ENCODE measurements around the gene KRTAP1-5.
"Not testable (repeated sequence)": the region's sequence is repeated elsewhere in the genome, so short reads cannot be mapped to it uniquely, and the experiment has no call there.

Gene KRTAP1-5

DNA sequence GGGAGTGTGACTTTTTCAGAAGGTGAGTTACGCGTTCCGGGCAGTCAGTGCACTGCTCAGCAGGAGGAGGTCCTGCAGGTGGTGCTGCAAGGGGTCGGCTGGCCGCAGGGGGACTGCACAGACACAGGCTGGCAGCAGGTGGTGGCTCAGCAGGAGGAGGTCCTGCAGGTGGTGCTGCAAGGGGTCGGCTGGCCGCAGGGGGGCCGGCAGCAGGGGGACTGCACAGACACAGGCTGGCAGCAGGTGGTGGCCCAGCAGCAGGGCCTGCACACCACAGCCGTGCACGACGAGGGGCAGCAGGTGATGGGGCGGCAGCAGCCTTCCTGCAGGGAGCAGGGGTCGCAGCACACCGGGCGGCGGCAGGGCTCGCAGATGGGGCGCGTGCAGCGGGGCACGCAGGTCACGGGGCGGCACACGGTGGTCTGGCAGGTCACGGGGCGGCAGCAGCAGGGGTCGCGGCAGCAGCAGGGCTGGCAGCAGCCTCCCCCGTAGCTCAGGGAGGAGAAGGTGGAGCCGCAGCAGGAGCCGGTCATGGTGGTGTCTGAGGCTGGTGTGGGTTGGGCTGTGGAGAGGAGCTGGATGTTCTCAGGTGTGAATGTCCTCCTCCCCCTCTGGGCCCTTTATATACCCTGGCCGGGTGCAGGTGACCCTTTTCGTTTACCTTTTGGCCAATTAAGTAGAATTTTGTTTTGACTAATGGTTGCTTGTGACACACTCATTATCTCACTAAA is 19.9 kb upstream of the KRTAP1-5 start, which contains the start of gene KRTAP2-1:
Gene KRTAP2-1 (minus strand): TSS at position 582 of the 731 bp plus-strand sequence. CDS start 49 bp downstream, at position 533.
- not testable (repeated sequence) for H3K36me3 ChIP-seq (ENCODE audit: control insufficient read depth in 2 of 2, insufficient read depth in 2 of 2, low read length in 2 of 2); H3K27ac ChIP-seq (ENCODE audit: low read length); H3K9me3 ChIP-seq (ENCODE audit: control insufficient read depth in 2 of 2, low read length in 2 of 2); H3K9ac ChIP-seq (ENCODE audit: low read length in 2 of 2); H3K4me3 ChIP-seq (ENCODE audit: low read length in 2 of 2); H3K4me1 ChIP-seq (ENCODE audit: control insufficient read depth, insufficient read depth, low read length); H3K27me3 ChIP-seq (ENCODE audit: control insufficient read depth in 1 of 2, insufficient read depth in 2 of 2, low read length in 2 of 2)

DNA sequence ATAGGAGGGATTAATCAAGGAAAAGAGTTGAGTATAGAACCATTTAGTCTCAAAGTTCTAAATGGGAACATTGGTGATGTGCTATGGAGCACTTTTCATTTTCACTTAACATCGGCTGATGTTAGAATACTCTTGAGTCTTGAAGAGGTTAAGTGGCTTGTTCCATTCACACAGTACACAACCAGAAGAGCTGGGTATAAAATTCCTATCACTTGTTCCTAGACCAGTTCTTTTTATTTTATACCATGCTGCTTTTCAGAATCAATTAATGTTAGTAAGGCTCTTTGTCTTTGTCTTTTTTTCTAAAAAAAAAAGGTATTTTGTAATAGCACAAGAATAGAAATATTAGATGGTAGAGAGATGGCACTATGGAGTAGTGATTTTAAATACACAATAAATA is 15.9 kb upstream of the KRTAP1-5 start:
- Histone ChIP-seq H3K4me1 (ENCODE audit: control insufficient read depth, insufficient read depth, low read length) (no peaks in the 10 kb centered on the region), H3K4me3 (ENCODE audit: low read length in 2 of 2) (no peak overlapping the region), H3K9ac (ENCODE audit: low read length in 2 of 2) (no peak overlapping the region), H3K27me3 (ENCODE audit: control insufficient read depth in 1 of 2, insufficient read depth in 2 of 2, low read length in 2 of 2) (peaks cover 0 to 2% of the 10 kb centered on the region in 2 donors), H3K36me3 (ENCODE audit: control insufficient read depth in 2 of 2, insufficient read depth in 2 of 2, low read length in 2 of 2) (no peaks in the 10 kb centered on the region), H3K27ac (ENCODE audit: low read length) (no peak overlapping the region), H3K9me3 (ENCODE audit: control insufficient read depth in 2 of 2, low read length in 2 of 2) (no peaks in the 10 kb centered on the region)

DNA sequence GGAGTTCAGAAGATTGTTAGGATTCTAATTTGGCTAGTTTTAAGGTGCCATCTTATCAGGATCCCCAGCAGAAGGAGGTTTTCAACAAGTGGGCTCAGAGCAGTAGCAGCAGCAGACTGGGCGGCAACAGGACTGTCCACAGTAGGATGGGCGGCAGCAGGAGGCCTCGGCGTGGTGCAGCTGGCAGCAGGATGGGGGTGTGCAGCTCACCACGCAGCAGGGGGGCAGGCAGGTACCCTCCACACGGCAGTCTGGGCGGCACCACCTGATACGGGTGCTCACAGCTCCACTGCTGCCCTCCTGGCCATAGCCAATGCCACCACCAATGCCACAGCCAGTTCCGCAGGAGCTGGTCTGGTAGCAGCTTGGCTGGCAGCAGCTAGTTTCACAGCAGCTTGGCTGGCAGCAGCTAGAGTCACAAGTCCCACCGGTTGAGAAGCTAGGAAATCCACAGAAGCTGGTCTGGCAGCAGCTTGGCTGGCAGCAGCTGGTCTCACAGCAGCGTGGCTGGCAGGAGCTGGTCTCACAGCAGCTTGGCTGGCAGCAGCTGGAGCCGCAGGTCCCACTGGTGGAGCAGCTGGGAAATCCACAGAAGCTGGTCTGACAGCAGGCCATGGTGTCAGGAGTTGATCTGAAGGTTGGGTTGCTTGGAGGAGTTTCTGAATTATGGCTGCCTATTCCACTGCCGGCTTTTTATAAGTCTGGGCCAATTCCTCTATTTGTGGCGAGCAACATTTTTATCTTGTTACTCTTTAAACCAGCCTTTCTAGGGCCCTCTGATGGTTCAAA is 14.0 kb upstream of the KRTAP1-5 start, which contains the start of gene KRTAP1-1:
Gene KRTAP1-1 (minus strand): TSS at position 668 of the 789 bp plus-strand sequence. CDS start 53 bp downstream, at position 615.
- H3K36me3 ChIP-seq (ENCODE audit: control insufficient read depth in 2 of 2, insufficient read depth in 2 of 2, low read length in 2 of 2); H3K9ac ChIP-seq (ENCODE audit: low read length in 2 of 2); H3K9me3 ChIP-seq (ENCODE audit: control insufficient read depth in 2 of 2, low read length in 2 of 2); H3K4me1 ChIP-seq (ENCODE audit: control insufficient read depth, insufficient read depth, low read length); H3K27me3 ChIP-seq (ENCODE audit: control insufficient read depth in 1 of 2, insufficient read depth in 2 of 2, low read length in 2 of 2); H3K4me3 ChIP-seq (ENCODE audit: low read length in 2 of 2); H3K27ac ChIP-seq (ENCODE audit: low read length): not testable (repeated sequence)

DNA sequence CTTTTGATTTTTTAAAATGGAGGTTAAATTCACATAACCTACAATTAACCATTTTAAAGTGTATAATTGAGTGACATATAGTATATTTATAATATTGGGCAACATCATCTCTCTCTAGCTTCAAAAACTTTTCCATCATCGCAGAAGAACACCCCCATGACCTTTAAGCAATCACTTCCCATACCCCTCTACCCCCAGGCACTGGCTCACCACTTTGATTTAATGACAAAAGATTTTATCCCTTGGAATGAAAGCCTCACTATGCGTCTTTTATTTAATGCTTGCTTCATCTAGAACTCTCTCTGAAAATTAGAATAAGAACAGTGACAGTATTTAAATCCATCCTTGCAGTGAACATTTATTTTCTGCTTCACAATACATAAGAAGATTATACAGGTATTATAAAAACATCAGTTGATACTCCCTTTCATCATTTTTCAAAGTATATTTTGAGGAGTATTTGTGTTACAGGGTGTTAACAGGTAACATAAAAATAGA is 10.9 kb upstream of the KRTAP1-5 start:
- H3K4me3 ChIP-seq (ENCODE audit: low read length in 2 of 2) = no peak overlapping the region
- H3K9ac ChIP-seq (ENCODE audit: low read length in 2 of 2) = no peak overlapping the region
- H3K36me3 ChIP-seq (ENCODE audit: control insufficient read depth in 2 of 2, insufficient read depth in 2 of 2, low read length in 2 of 2) = no peaks in the 10 kb centered on the region
- H3K27me3 ChIP-seq (ENCODE audit: control insufficient read depth in 1 of 2, insufficient read depth in 2 of 2, low read length in 2 of 2) = peaks cover 0 to 2% of the 10 kb centered on the region in 2 donors
- no peaks in the 10 kb centered on the region for H3K9me3 ChIP-seq (ENCODE audit: control insufficient read depth in 2 of 2, low read length in 2 of 2)
- H3K4me1 ChIP-seq (ENCODE audit: control insufficient read depth, insufficient read depth, low read length) = no peaks in the 10 kb centered on the region
- H3K27ac ChIP-seq (ENCODE audit: low read length) = no peak overlapping the region

DNA sequence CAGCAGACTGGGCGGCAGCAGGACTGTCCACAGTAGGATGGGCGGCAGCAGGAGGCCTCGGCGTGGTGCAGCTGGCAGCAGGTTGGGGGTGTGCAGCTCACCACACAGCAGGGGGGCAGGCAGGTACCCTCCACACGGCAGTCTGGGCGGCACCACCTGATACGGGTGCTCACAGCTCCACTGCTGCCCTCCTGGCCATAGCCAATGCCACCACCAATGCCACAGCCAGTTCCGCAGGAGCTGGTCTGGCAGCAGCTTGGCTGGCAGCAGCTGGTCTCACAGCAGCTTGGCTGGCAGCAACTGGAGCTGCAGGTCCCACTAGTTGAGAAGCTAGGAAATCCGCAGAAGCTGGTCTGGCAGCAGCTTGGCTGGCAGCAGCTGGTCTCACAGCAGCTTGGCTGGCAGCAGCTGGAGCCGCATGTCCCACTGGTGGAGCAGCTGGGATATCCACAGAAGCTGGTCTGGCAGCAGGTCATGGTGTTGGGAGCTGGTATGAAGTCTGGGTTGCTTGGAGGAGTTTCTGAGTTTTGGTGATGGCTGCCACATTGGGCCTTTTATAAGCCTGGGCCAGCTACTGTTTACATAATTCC is 7.4 kb upstream of the KRTAP1-5 start, which contains the start of gene KRTAP1-3:
Gene KRTAP1-3 (minus strand): TSS at position 529 of the 590 bp plus-strand sequence. CDS start 53 bp downstream, at position 476.
- H3K27me3 ChIP-seq (ENCODE audit: control insufficient read depth in 1 of 2, insufficient read depth in 2 of 2, low read length in 2 of 2); H3K27ac ChIP-seq (ENCODE audit: low read length); H3K9me3 ChIP-seq (ENCODE audit: control insufficient read depth in 2 of 2, low read length in 2 of 2); H3K9ac ChIP-seq (ENCODE audit: low read length in 2 of 2); H3K4me3 ChIP-seq (ENCODE audit: low read length in 2 of 2); H3K4me1 ChIP-seq (ENCODE audit: control insufficient read depth, insufficient read depth, low read length); H3K36me3 ChIP-seq (ENCODE audit: control insufficient read depth in 2 of 2, insufficient read depth in 2 of 2, low read length in 2 of 2): not testable (repeated sequence)

DNA sequence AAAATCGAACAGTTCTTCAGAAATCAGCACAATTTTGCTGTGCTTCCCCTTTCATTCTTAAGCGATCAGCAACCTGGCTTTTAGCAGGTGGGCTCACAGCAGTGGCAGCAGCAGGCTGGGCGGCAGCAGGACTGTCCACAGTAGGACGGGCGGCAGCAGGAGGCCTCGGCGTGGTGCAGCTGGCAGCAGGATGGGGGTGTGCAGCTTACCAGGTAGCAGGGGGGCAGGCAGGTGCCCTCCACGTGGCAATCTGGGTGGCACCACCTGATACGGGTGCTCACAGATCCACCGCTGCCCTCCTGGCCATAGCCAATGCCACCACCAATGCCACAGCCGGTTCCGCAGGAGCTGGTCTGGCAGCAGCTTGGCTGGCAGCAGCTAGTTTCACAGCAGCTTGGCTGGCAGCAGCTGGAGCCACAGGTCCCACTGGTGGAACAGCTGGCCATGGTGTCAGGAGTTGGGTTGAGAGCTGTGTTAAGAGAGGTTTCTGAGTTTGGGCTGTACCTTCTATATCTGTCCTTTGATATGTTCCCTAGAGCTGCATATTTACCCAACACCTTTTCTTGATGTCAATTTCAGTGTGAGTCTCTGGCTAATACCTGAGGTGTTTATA is 2.7 kb upstream of the KRTAP1-5 start, which contains the start of gene KRTAP1-4:
Gene KRTAP1-4 (minus strand): TSS at position 563 of the 613 bp plus-strand sequence. CDS start 117 bp downstream, at position 446.
- Histone ChIP-seq H3K9ac (ENCODE audit: low read length in 2 of 2) (no peak within 1 kb of the TSS), H3K36me3 (ENCODE audit: control insufficient read depth in 2 of 2, insufficient read depth in 2 of 2, low read length in 2 of 2) (no peaks in the 10 kb centered on the region), H3K27me3 (ENCODE audit: control insufficient read depth in 1 of 2, insufficient read depth in 2 of 2, low read length in 2 of 2) (peaks cover 0 to 2% of the 10 kb centered on the region in 2 donors), H3K9me3 (ENCODE audit: control insufficient read depth in 2 of 2, low read length in 2 of 2) (no peaks in the 10 kb centered on the region), H3K4me1 (ENCODE audit: control insufficient read depth, insufficient read depth, low read length) (no peaks in the 10 kb centered on the region), H3K4me3 (ENCODE audit: low read length in 2 of 2) (no peak within 1 kb of the TSS), H3K27ac (ENCODE audit: low read length) (no peak within 1 kb of the TSS)

DNA sequence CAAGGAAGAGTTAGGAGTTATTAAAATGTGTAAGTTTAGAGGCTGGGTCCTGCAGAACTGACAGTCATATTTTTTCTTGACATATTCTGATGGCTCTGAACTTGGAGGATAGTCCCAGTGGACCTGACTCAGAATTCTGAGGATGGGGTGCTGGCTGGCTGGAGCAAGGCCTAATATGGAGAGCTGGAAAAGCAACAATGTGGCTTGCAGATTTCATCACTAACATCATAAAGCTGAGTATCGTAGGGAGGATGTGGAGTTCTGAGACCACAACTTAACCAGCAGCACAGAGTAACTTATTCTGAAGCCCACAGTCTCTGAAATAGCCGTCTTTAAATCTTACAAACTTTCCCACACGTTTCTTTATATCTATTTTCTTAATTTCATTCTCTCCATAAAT is 2.3 kb downstream of the KRTAP1-5 start:
- no peak overlapping the region for H3K9ac ChIP-seq (ENCODE audit: low read length in 2 of 2)
- H3K36me3 ChIP-seq (ENCODE audit: control insufficient read depth in 2 of 2, insufficient read depth in 2 of 2, low read length in 2 of 2) = no peaks in the 10 kb centered on the region
- H3K4me3 ChIP-seq (ENCODE audit: low read length in 2 of 2) = no peak overlapping the region
- no peaks in the 10 kb centered on the region for H3K4me1 ChIP-seq (ENCODE audit: control insufficient read depth, insufficient read depth, low read length)
- H3K9me3 ChIP-seq (ENCODE audit: control insufficient read depth in 2 of 2, low read length in 2 of 2) = no peaks in the 10 kb centered on the region
- H3K27ac ChIP-seq (ENCODE audit: low read length) = no peak overlapping the region
- no peaks in the 10 kb centered on the region for H3K27me3 ChIP-seq (ENCODE audit: control insufficient read depth in 1 of 2, insufficient read depth in 2 of 2, low read length in 2 of 2)

DNA sequence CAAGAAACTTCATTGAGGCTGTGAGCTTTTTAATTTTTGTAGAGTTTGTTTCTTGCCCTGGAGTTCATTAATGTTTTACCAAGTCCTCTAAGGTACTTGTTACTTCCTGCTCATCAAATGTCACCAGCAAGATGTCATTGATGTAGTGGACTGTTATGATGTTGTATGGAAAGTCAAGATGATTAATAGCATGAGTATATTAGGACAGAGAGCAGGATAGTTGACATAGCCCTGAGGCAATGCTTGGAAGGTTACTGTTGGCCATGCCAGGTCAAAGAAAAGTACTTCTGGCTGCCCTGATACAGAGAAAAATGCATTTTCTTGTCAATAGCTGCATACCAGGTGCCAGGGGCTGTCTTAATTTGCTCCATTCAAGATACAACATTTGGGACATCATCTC is 6.7 kb downstream of the KRTAP1-5 start:
- no peak overlapping the region for H3K9ac ChIP-seq (ENCODE audit: low read length in 2 of 2)
- no peaks in the 10 kb centered on the region for H3K36me3 ChIP-seq (ENCODE audit: control insufficient read depth in 2 of 2, insufficient read depth in 2 of 2, low read length in 2 of 2)
- no peak overlapping the region for H3K4me3 ChIP-seq (ENCODE audit: low read length in 2 of 2)
- H3K9me3 ChIP-seq (ENCODE audit: control insufficient read depth in 2 of 2, low read length in 2 of 2) = no peaks in the 10 kb centered on the region
- no peaks in the 10 kb centered on the region for H3K4me1 ChIP-seq (ENCODE audit: control insufficient read depth, insufficient read depth, low read length)
- peaks cover 0 to 3% of the 10 kb centered on the region in 2 donors for H3K27me3 ChIP-seq (ENCODE audit: control insufficient read depth in 1 of 2, insufficient read depth in 2 of 2, low read length in 2 of 2)
- no peak overlapping the region for H3K27ac ChIP-seq (ENCODE audit: low read length)

DNA sequence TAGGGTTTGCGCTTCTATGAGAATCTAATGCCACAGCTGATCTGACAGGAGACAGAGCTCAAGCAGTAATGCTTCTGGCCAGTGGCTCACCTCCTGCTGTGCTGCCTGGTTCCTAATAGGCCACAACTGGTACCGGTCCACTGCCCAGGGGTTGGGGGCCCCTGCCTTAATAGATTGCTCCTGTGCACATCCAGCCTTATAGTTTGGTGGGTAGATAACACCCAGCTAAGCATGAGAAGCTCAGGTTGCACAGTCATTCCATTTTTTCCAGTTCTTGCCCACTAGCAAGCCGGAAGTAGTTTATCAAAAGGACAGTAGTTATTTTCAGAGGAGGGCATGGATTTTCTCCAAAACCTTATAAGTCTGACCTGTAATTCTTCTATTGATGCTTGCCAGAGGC is 7.6 kb downstream of the KRTAP1-5 start:
- H3K9ac ChIP-seq (ENCODE audit: low read length in 2 of 2) = no peak overlapping the region
- no peak overlapping the region for H3K27ac ChIP-seq (ENCODE audit: low read length)
- H3K9me3 ChIP-seq (ENCODE audit: control insufficient read depth in 2 of 2, low read length in 2 of 2) = no peaks in the 10 kb centered on the region
- no peaks in the 10 kb centered on the region for H3K36me3 ChIP-seq (ENCODE audit: control insufficient read depth in 2 of 2, insufficient read depth in 2 of 2, low read length in 2 of 2)
- no peak overlapping the region for H3K4me3 ChIP-seq (ENCODE audit: low read length in 2 of 2)
- no peaks in the 10 kb centered on the region for H3K4me1 ChIP-seq (ENCODE audit: control insufficient read depth, insufficient read depth, low read length)
- peaks cover 0 to 3% of the 10 kb centered on the region in 2 donors for H3K27me3 ChIP-seq (ENCODE audit: control insufficient read depth in 1 of 2, insufficient read depth in 2 of 2, low read length in 2 of 2)

DNA sequence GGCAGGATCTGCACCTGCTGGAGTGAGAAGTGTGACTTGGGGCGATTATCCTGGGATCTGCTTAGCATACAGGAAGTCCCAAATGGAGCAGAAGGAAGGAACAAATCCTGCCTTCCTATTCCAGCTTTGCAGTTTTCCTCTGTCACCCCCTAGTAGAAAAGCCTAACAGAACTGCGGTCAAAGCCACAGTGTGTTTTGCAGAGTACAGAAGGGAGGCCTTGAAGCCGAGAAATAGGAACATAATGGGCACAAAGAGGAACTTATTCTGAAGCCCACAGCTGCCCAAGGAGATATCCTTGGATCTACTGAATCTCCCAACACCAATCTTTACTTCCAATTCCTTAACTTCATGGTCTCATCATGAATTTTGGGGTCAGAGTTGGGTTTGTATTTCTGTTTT is 8.5 kb downstream of the KRTAP1-5 start:
- H3K4me1 ChIP-seq (ENCODE audit: control insufficient read depth, insufficient read depth, low read length) = no peaks in the 10 kb centered on the region
- H3K27me3 ChIP-seq (ENCODE audit: control insufficient read depth in 1 of 2, insufficient read depth in 2 of 2, low read length in 2 of 2) = peaks cover 0 to 3% of the 10 kb centered on the region in 2 donors
- no peak overlapping the region for H3K4me3 ChIP-seq (ENCODE audit: low read length in 2 of 2)
- no peak overlapping the region for H3K9ac ChIP-seq (ENCODE audit: low read length in 2 of 2)
- no peaks in the 10 kb centered on the region for H3K9me3 ChIP-seq (ENCODE audit: control insufficient read depth in 2 of 2, low read length in 2 of 2)
- no peaks in the 10 kb centered on the region for H3K36me3 ChIP-seq (ENCODE audit: control insufficient read depth in 2 of 2, insufficient read depth in 2 of 2, low read length in 2 of 2)
- no peak overlapping the region for H3K27ac ChIP-seq (ENCODE audit: low read length)

All from stomach smooth muscle (tissue), 2 donors.